Heart left ventricle (tissue), 13 donors: ENCODE data around the gene SMYD5.

Source experiments
- POLR2A ChIP-seq, 2 donors: fragments of 450-650 bp; IDR thresholded peaks; one replicate each; pipeline ENCODE4 v1.6.1; 2017; ENCODE audit warnings: antibody characterized with exemption in 2 of 2, mild to moderate bottlenecking in 2 of 2, moderate library complexity in 2 of 2
- TF ChIP-seq, protein P1 (sequence below), 12 donors: fragments of 200-600 bp; sonication (generic) in 4 of 12; IDR thresholded peaks; one replicate each; pipeline versions ENCODE4 v1.5.0 to v1.8.0; 2018 to 2022; ENCODE audit warnings: antibody characterized with exemption in 12 of 12, mild to moderate bottlenecking in 5 of 12
- donor health status: ischemic (EF 13 %, LVEDD 7.1; RV severe dilation, severe dysfunction).
- donor health status: DM: no; HTN: yes; CAD: no.
- donor health status: DM: no; HTN: no; CAD: no.
- donor health status: ischemic (EF 25% LVEDD 6.9; RV normal size, moderate dysfunction).
- donor health status: ischemic (EF 25% LVEDD 5.7; RV mildly dilated, moderate dysfunction).
- donor health status: ischemic (EF 35%, LVEDD 5.7; RV mildly dilated, moderate dysfunction).
- donor health status: nonischemic (EF 11% LVEDD 7.7; RV severe dilation, severe dysfunction).
- donor health status: DM: yes; HTN: yes; CAD: no.
- donor health status: PGD.
- donor health status: ischemic (EF 29% LVEDD 5.4; RV normal size, mild dysfunction).
- donor health status: nonischemic (EF 23%, LVEDD 6.1; RV moderate dilation, normal function).

DNA sequence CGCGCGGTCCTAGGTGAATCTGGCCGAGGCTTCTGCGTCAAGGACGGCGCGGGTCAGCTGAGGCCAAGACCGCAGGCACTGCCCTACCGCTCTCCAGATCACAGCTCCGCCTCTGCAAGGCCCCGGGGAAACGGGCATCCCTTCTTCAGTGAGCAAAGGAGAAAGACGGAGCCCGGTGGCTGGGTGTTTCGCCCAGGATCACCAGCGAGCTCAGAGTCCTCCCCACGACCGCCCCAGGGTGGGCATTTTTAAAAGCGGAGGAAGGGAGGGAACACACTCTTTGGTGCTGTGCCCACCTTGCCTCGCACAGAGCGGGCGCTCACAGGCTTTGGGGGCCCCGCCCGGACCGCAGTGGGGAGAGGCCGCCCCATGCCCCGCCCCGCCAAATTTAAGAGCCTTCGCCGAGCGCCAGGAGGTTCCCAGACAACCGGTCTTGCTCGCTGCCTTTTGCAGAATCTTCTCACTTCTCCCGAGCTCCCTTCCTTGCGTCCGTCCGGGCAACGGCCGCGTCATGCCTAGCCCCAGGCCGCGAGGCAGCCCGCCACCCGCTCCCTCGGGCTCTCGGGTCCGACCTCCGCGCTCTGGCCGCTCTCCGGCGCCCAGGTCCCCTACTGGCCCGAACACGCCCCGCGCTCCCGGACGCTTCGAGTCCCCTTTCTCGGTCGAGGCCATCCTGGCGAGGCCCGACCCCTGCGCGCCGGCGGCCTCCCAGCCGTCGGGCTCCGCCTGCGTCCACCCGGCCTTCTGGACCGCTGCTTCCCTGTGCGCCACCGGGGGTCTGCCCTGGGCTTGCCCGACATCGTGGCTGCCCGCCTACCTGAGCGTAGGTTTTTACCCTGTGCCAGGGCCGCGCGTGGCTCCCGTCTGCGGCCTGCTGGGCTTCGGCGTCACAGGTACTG, 11.6 kb upstream of the SMYD5 start, which contains the start of gene NOTO:
- TF ChIP-seq POLR2A (IDR thresholded peaks at IDR 0.05), result no peak
- TF ChIP-seq, protein P1, sequence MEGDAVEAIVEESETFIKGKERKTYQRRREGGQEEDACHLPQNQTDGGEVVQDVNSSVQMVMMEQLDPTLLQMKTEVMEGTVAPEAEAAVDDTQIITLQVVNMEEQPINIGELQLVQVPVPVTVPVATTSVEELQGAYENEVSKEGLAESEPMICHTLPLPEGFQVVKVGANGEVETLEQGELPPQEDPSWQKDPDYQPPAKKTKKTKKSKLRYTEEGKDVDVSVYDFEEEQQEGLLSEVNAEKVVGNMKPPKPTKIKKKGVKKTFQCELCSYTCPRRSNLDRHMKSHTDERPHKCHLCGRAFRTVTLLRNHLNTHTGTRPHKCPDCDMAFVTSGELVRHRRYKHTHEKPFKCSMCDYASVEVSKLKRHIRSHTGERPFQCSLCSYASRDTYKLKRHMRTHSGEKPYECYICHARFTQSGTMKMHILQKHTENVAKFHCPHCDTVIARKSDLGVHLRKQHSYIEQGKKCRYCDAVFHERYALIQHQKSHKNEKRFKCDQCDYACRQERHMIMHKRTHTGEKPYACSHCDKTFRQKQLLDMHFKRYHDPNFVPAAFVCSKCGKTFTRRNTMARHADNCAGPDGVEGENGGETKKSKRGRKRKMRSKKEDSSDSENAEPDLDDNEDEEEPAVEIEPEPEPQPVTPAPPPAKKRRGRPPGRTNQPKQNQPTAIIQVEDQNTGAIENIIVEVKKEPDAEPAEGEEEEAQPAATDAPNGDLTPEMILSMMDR (IDR thresholded peaks at IDR 0.05), result no peak
